Colon (tissue), 2 donors: ENCODE data around the gene METTL21A.

ENCODE experiments used
- FAIRE-seq: peaks from 2 replicates; lab custom pipeline; 2012; peaks lifted over from hg19 to GRCh38; lab: Jason Lieb, UNC
- donor health status: control.
- donor health status: control.

Gene METTL21A

GRCh38 chr2:207624185-207625013, 795 bp downstream of the METTL21A start:
- FAIRE-seq = no peak

GRCh38 chr2:207621501-207622039, 3.6 kb downstream of the METTL21A start:
- FAIRE-seq = no peak

GRCh38 chr2:207619764-207620203, 5.4 kb downstream of the METTL21A start:
- FAIRE-seq = no peak

GRCh38 chr2:207617011-207617671, 8.1 kb downstream of the METTL21A start:
- FAIRE-seq = no peak

- FAIRE-seq = no peak
Measured at GRCh38 chr2:207616185-207616584, 9.0 kb downstream of the METTL21A start.

- FAIRE-seq = no peak
Measured at GRCh38 chr2:207614824-207615223, 10.4 kb downstream of the METTL21A start.

GRCh38 chr2:207612714-207613113, 12.5 kb downstream of the METTL21A start:
- FAIRE-seq = no peak

- no peak for FAIRE-seq
Measured at GRCh38 chr2:207606829-207607228, 18.4 kb downstream of the METTL21A start.

GRCh38 chr2:207606399-207606798, 18.8 kb downstream of the METTL21A start:
- no peak for FAIRE-seq

GRCh38 chr2:207603486-207603885, 21.7 kb downstream of the METTL21A start:
- no peak for FAIRE-seq

GRCh38 chr2:207601774-207602173, 23.4 kb downstream of the METTL21A start:
- no peak for FAIRE-seq

- no peak for FAIRE-seq
Measured at GRCh38 chr2:207600231-207600630, 25.0 kb downstream of the METTL21A start.

GRCh38 chr2:207599636-207600035, 25.6 kb downstream of the METTL21A start:
- FAIRE-seq = no peak

GRCh38 chr2:207594731-207595130, 30.5 kb downstream of the METTL21A start:
- no peak for FAIRE-seq

GRCh38 chr2:207594264-207594663, 30.9 kb downstream of the METTL21A start:
- no peak for FAIRE-seq

GRCh38 chr2:207593277-207593676, 31.9 kb downstream of the METTL21A start:
- no peak for FAIRE-seq

GRCh38 chr2:207589143-207589542, 36.1 kb downstream of the METTL21A start:
- FAIRE-seq = no peak

GRCh38 chr2:207587305-207587704, 37.9 kb downstream of the METTL21A start:
- no peak for FAIRE-seq

- FAIRE-seq = no peak
Measured at GRCh38 chr2:207584952-207585351, 40.2 kb downstream of the METTL21A start.

GRCh38 chr2:207571370-207571769, 53.8 kb downstream of the METTL21A start:
- no peak for FAIRE-seq

- no peak for FAIRE-seq
Measured at GRCh38 chr2:207567671-207568070, 57.5 kb downstream of the METTL21A start.

- FAIRE-seq = no peak
Measured at GRCh38 chr2:207565736-207566500, 59.3 kb downstream of the METTL21A start.
